GM21390 (cell line): ENCODE data around the gene ZDHHC14.
"Not testable (repeated sequence)": the region's sequence is repeated elsewhere in the genome, so short reads cannot be mapped to it uniquely, and the experiment has no call there.

Source experiments
- ATAC-seq: cut with Tn5 transposase; IDR thresholded peaks from one replicate; pipeline ENCODE4 v1.9.1; 2021; ENCODE audit not compliant: unreplicated experiment

Gene ZDHHC14

GRCh38 chr6:157462956-157463742 lies 82.2 kb downstream of the ZDHHC14 start:
- no peak for ATAC-seq

- ATAC-seq: not testable (repeated sequence)
These were observed 82.7 kb downstream of the ZDHHC14 start for GRCh38 chr6:157463743-157464135.

GRCh38 chr6:157464653-157465535 lies 83.9 kb downstream of the ZDHHC14 start:
- peak; percentile 52 for ATAC-seq

- ATAC-seq: no peak
These were observed 85.3 kb downstream of the ZDHHC14 start for GRCh38 chr6:157466342-157466648.

- ATAC-seq: not testable (repeated sequence)
These were observed 86.3 kb downstream of the ZDHHC14 start for GRCh38 chr6:157467339-157467738.

GRCh38 chr6:157468054-157468453 lies 87.1 kb downstream of the ZDHHC14 start:
- ATAC-seq: no peak

GRCh38 chr6:157468574-157468973 lies 87.6 kb downstream of the ZDHHC14 start:
- no peak for ATAC-seq

GRCh38 chr6:157469378-157469777 lies 88.4 kb downstream of the ZDHHC14 start:
- no peak for ATAC-seq

- ATAC-seq: no peak
These were observed 90.2 kb downstream of the ZDHHC14 start for GRCh38 chr6:157471077-157471686.

- ATAC-seq: no peak
These were observed 91.1 kb downstream of the ZDHHC14 start for GRCh38 chr6:157471895-157472686.

GRCh38 chr6:157476797-157477196 lies 95.8 kb downstream of the ZDHHC14 start:
- no peak for ATAC-seq

GRCh38 chr6:157478926-157479325 lies 97.9 kb downstream of the ZDHHC14 start:
- no peak for ATAC-seq

GRCh38 chr6:157479464-157480303 lies 98.7 kb downstream of the ZDHHC14 start:
- ATAC-seq: no peak

- no peak for ATAC-seq
These were observed 100.3 kb downstream of the ZDHHC14 start for GRCh38 chr6:157481189-157481864.

GRCh38 chr6:157481865-157482249 lies 100.9 kb downstream of the ZDHHC14 start:
- ATAC-seq: no peak

- no peak for ATAC-seq
These were observed 102.8 kb downstream of the ZDHHC14 start for GRCh38 chr6:157483770-157484169.

GRCh38 chr6:157484181-157484580 lies 103.2 kb downstream of the ZDHHC14 start:
- no peak for ATAC-seq

- no peak for ATAC-seq
These were observed 105.6 kb downstream of the ZDHHC14 start for GRCh38 chr6:157486572-157486971.

GRCh38 chr6:157487110-157487773 lies 106.3 kb downstream of the ZDHHC14 start:
- no peak for ATAC-seq
